K562 (cell line): Measurements from ENCODE around the gene POLR3A. TPM values are rescaled to one million over a fixed set of nuclear protein-coding genes. Genes with fewer than 3 reads are reported as not detected.

Experiments used
- CEBPB ChIP-seq: fragments of 450-650 bp; IDR thresholded peaks from 2 replicates; pipeline ENCODE4 v1.6.1; 2016; ENCODE audit warnings: missing genetic modification characterization, missing compliant biosample characterization
- COPS2 ChIP-seq: fragments of 450-650 bp; conservative IDR thresholded peaks from 2 replicates; pipeline ENCODE4 v1.6.1; 2016; ENCODE audit warnings: mild to moderate bottlenecking, moderate library complexity
- DMBX1 ChIP-seq: fragments of 250-450 bp; sonication (Bioruptor Pico); IDR thresholded peaks from 2 replicates; pipeline ENCODE4 v1.8.0; 2022; ENCODE audit warnings: inconsistent platforms, mild to moderate bottlenecking, moderate library complexity, borderline replicate concordance
- FOXA1 ChIP-seq: fragments of 450-650 bp; IDR thresholded peaks from 2 replicates; pipeline ENCODE4 v1.6.1; 2016; ENCODE audit warnings: mild to moderate bottlenecking, borderline replicate concordance
- MEF2D ChIP-seq: conservative IDR thresholded peaks from 2 replicates; pipeline ENCODE4 v1.6.1; 2016; ENCODE audit warnings: low read depth, missing genetic modification characterization, missing compliant biosample characterization
- POLR2AphosphoS2 ChIP-seq: IDR thresholded peaks from 2 replicates; pipeline ENCODE4 v1.6.1; 2012; ENCODE audit warnings: low read length, improper control_type of control experiment
- RBM25 ChIP-seq: fragments of 200-400 bp; formaldehyde crosslinking; IDR thresholded peaks from 2 replicates; pipeline ENCODE4 v1.6.1; 2018; ENCODE audit warnings: low read length, low read depth, moderate library complexity; ENCODE audit not compliant: severe bottlenecking
- SLC30A9 ChIP-seq: fragments of 250-450 bp; sonication (Bioruptor Pico); IDR thresholded peaks from 2 replicates; pipeline ENCODE4 v1.8.0; 2022; ENCODE audit warnings: mild to moderate bottlenecking, moderate library complexity
- polyA plus RNA-seq, 8 experiments: library from polyadenylated mRNA; depleted of rRNA in 4 of 8; stranded (reverse) in 5 of 8; unstranded in 3 of 8; fragments of >200 nt; fragmentation: Nextera tagmentation in 2 of 8; fragmentation: Illumina TruSeq in 1 of 8; extraction: Ambion mirVana in 2 of 8; extraction: Trizol in 1 of 8; gene quantifications; 2 replicates each; pipeline versions ENCODE4 v1.2.1 to v1.2.3, GENCODE V29; 2011 to 2014; ENCODE audit warnings: inconsistent platforms in 1 of 8, missing spikeins in 1 of 8
- total RNA-seq, 7 experiments: library from RNA; depleted of rRNA in 6 of 7; stranded (reverse); fragments of >200 nt in 6 of 7; fragmentation: Illumina TruSeq in 2 of 7; extraction: Trizol in 2 of 7; gene quantifications; 2 replicates each; pipeline versions ENCODE4 v1.2.1 to v1.2.3, GENCODE V29; 2011 to 2021; ENCODE audit warnings: low replicate concordance in 1 of 7
- TF ChIP-seq, protein P1 (sequence below): fragments of 250-450 bp; sonication (Bioruptor Pico); IDR thresholded peaks from 2 replicates; pipeline ENCODE4 v1.4.0; 2020; ENCODE audit warnings: mild to moderate bottlenecking, moderate library complexity

The POLR3A gene
- total and polyA plus RNA-seq, 9 of the 15 experiments (the other 6 are each of a cell fraction or from before 2014, with no cell fraction given), result 14.9 to 37.0 (median 26.7) TPM

DNA sequence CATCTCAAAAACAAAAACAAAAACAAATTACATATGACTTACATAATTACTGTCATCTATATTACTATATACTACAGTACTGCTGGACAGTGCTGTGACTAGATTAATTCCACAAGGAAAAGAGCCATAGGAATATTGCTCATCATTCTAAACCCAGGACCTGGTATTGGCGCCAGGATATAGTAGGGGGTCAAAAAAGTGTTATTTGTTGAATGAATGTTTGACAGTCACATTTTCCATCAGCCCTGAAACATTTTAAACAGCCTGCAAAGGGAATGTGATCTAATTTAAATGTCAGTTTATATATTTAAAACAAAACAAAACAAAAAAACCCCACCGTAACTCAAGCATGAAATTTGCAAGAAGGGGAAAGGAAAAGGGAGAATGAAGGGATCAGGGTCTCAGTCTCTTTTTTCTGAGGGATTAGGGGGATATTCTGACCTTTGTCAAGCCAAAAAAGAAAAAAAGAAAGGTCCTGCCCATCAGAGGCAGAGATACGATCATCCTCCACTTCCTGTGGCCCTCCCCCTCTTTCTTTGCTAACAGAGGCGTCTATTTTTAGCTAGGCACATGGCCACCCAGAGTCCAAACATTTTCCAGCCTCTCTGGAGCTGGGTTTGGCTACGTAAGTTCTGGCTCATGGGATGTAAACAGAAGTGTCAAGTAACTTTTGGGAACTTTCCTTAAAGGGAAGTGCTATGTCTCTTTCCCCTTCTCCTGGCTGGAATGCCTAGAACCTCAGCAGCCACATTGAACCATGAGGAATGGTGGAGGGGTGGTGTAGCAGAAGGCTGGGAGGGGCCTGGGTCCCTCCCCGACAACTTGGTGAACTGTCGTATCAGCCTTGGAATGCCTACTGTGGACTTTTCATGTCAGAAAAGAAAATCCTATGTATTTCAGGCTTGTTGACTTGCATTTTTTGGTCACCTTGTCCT, 58.2 kb downstream of the POLR3A start (continued):
- TF ChIP-seq FOXA1, result no peak
- TF ChIP-seq COPS2, result no peak
- peak; percentile 93; the same call in 1 of the 2 replicates for TF ChIP-seq DMBX1 (CRISPR knock-in tag)
- TF ChIP-seq POLR2AphosphoS2, result no peak
- TF ChIP-seq SLC30A9, result no peak
- TF ChIP-seq, protein P1, sequence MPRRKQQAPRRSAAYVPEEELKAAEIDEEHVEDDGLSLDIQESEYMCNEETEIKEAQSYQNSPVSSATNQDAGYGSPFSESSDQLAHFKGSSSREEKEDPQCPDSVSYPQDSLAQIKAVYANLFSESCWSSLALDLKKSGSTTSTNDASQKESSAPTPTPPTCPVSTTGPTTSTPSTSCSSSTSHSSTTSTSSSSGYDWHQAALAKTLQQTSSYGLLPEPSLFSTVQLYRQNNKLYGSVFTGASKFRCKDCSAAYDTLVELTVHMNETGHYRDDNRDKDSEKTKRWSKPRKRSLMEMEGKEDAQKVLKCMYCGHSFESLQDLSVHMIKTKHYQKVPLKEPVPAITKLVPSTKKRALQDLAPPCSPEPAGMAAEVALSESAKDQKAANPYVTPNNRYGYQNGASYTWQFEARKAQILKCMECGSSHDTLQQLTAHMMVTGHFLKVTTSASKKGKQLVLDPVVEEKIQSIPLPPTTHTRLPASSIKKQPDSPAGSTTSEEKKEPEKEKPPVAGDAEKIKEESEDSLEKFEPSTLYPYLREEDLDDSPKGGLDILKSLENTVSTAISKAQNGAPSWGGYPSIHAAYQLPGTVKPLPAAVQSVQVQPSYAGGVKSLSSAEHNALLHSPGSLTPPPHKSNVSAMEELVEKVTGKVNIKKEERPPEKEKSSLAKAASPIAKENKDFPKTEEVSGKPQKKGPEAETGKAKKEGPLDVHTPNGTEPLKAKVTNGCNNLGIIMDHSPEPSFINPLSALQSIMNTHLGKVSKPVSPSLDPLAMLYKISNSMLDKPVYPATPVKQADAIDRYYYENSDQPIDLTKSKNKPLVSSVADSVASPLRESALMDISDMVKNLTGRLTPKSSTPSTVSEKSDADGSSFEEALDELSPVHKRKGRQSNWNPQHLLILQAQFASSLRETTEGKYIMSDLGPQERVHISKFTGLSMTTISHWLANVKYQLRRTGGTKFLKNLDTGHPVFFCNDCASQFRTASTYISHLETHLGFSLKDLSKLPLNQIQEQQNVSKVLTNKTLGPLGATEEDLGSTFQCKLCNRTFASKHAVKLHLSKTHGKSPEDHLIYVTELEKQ (CRISPR knock-in tag), result no peak; the same call in 1 of the 2 replicates
- no peak for TF ChIP-seq RBM25
- peak; percentile 100 for TF ChIP-seq MEF2D (tag)
- peak; percentile 38; the same call in 1 of the 2 replicates for TF ChIP-seq CEBPB (tag)
